HG03175 (cell line): ENCODE data around the gene RBM4B.
A peak's percentile ranks its signal among the peaks of the same experiment; 100 is the strongest.

ENCODE experiments used
- ATAC-seq: cut with Tn5 transposase; IDR thresholded peaks from one replicate; pipeline ENCODE4 v1.9.1; 2021; ENCODE audit warnings: mild to moderate bottlenecking, moderate library complexity; ENCODE audit not compliant: unreplicated experiment

The RBM4B gene

GRCh38 chr11:66708094-66708493, 30.4 kb upstream of the RBM4B start:
- no peak for ATAC-seq

- ATAC-seq: no peak
Measured at GRCh38 chr11:66707486-66707885, 29.8 kb upstream of the RBM4B start.

- ATAC-seq: no peak
Measured at GRCh38 chr11:66706989-66707388, 29.3 kb upstream of the RBM4B start.

- ATAC-seq: no peak
Measured at GRCh38 chr11:66705587-66706335, 28.1 kb upstream of the RBM4B start.

GRCh38 chr11:66704659-66705360, 27.1 kb upstream of the RBM4B start:
- no peak for ATAC-seq

GRCh38 chr11:66701432-66702240, 23.9 kb upstream of the RBM4B start:
- ATAC-seq: no peak

GRCh38 chr11:66700742-66701141, 23.1 kb upstream of the RBM4B start:
- no peak for ATAC-seq

GRCh38 chr11:66700337-66700736, 22.6 kb upstream of the RBM4B start:
- ATAC-seq: no peak

- ATAC-seq: no peak
Measured at GRCh38 chr11:66698491-66698890, 20.8 kb upstream of the RBM4B start.

- no peak for ATAC-seq
Measured at GRCh38 chr11:66697988-66698387, 20.3 kb upstream of the RBM4B start.

- no peak for ATAC-seq
Measured at GRCh38 chr11:66696146-66696545, 18.5 kb upstream of the RBM4B start.

- ATAC-seq: peak; percentile 61
Measured at GRCh38 chr11:66694732-66695207, 17.1 kb upstream of the RBM4B start.

- no peak for ATAC-seq
Measured at GRCh38 chr11:66694056-66694410, 16.3 kb upstream of the RBM4B start.

GRCh38 chr11:66693356-66694055, 15.8 kb upstream of the RBM4B start:
- no peak for ATAC-seq

GRCh38 chr11:66692871-66693331, 15.2 kb upstream of the RBM4B start:
- no peak for ATAC-seq

- no peak for ATAC-seq
Measured at GRCh38 chr11:66692446-66692845, 14.8 kb upstream of the RBM4B start.

GRCh38 chr11:66691311-66691980, 13.8 kb upstream of the RBM4B start:
- no peak for ATAC-seq

- no peak for ATAC-seq
Measured at GRCh38 chr11:66689661-66690590, 12.2 kb upstream of the RBM4B start.
